MM.1S (cell line): ENCODE results near the gene NRXN3.

Experiments
- DNase-seq: peaks from one replicate; pipeline ENCODE4 v3.0.0-alpha.2; 2015
- H2AFZ ChIP-seq: fragments of 300-600 bp; sonication (generic); 2 replicates; pipeline ENCODE4 v1.6.0; 2016; ENCODE audit warnings: antibody characterized with exemption, low read length
- H3F3A ChIP-seq: fragments of 300-600 bp; sonication (generic); 2 replicates; pipeline ENCODE4 v1.6.1; 2016; ENCODE audit warnings: mild to moderate bottlenecking, antibody characterized with exemption, low read length, moderate library complexity, mixed read lengths; ENCODE audit not compliant: insufficient read depth
- H3K27ac ChIP-seq: fragments of 300-600 bp; sonication (generic); 2 replicates; pipeline ENCODE4 v1.5.1; 2016; ENCODE audit warnings: mild to moderate bottlenecking, low read length
- H3K27me3 ChIP-seq: fragments of 300-600 bp; sonication (generic); replicated peaks from 2 replicates; pipeline ENCODE4 v1.6.0; 2016; ENCODE audit warnings: low read length; ENCODE audit not compliant: insufficient read depth
- H3K36me3 ChIP-seq: fragments of 300-600 bp; sonication (generic); replicated peaks from 2 replicates; pipeline ENCODE4 v1.6.1; 2016; ENCODE audit warnings: mild to moderate bottlenecking, low read length, mixed read lengths; ENCODE audit not compliant: insufficient read depth
- H3K4me1 ChIP-seq: fragments of 300-600 bp; sonication (generic); 2 replicates; pipeline ENCODE4 v1.6.1; 2016; ENCODE audit warnings: low read length, mixed read lengths
- H3K4me2 ChIP-seq: fragments of 300-600 bp; sonication (generic); 2 replicates; pipeline ENCODE4 v1.6.0; 2016; ENCODE audit warnings: low read depth, low read length
- H3K4me3 ChIP-seq: fragments of 300-600 bp; sonication (generic); 2 replicates; pipeline ENCODE4 v1.5.1; 2016; ENCODE audit warnings: low read length, mixed read lengths
- H3K79me2 ChIP-seq: fragments of 300-600 bp; sonication (generic); 2 replicates; pipeline ENCODE4 v1.6.1; 2016; ENCODE audit warnings: mixed run types, low read length, mixed read lengths
- H3K9ac ChIP-seq: fragments of 300-600 bp; sonication (generic); 2 replicates; pipeline ENCODE4 v1.6.1; 2016; ENCODE audit warnings: low read length, mixed read lengths
- H3K9me2 ChIP-seq: fragments of 300-600 bp; sonication (generic); replicated peaks from 2 replicates; pipeline ENCODE4 v1.6.1; 2016; ENCODE audit warnings: mild to moderate bottlenecking, low read length, mixed read lengths; ENCODE audit not compliant: insufficient read depth
- H3K9me3 ChIP-seq: fragments of 300-600 bp; sonication (generic); replicated peaks from 2 replicates; pipeline ENCODE4 v1.6.1; 2016; ENCODE audit warnings: mild to moderate bottlenecking, low read length, mixed read lengths; ENCODE audit not compliant: insufficient read depth
- H4K20me1 ChIP-seq: fragments of 300-600 bp; sonication (generic); 2 replicates; pipeline ENCODE4 v1.6.1; 2016; ENCODE audit warnings: mild to moderate bottlenecking, low read length, moderate library complexity, mixed read lengths; ENCODE audit not compliant: insufficient read depth
- CTCF ChIP-seq: fragments of 300-600 bp; sonication (generic); IDR thresholded peaks from 2 replicates; pipeline ENCODE4 v1.5.1; 2016; ENCODE audit warnings: antibody characterized with exemption, low read length, mixed read lengths
- EZH2 ChIP-seq: fragments of 300-600 bp; sonication (generic); optimal IDR thresholded peaks from 2 replicates; pipeline ENCODE3; 2017; ENCODE audit warnings: low read depth, mild to moderate bottlenecking, antibody characterized with exemption, low read length, mixed read lengths
- EZH2phosphoT487 ChIP-seq: fragments of 300-600 bp; sonication (generic); IDR thresholded peaks from 2 replicates; pipeline ENCODE4 v1.6.1; 2018; ENCODE audit warnings: antibody characterized with exemption, low read length

NRXN3 gene

GRCh38 chr14:79480212-79480611 is 1310.0 kb downstream of the NRXN3 start:
- H4K20me1 ChIP-seq, result no peaks in the 10 kb centered on the region
- TF ChIP-seq EZH2 (no peak), CTCF (no peak), EZH2phosphoT487 (no peak)

GRCh38 chr14:79482825-79483224 is 1312.7 kb downstream of the NRXN3 start:
- Histone ChIP-seq H3K4me1 (no peaks in the 10 kb centered on the region), H3K4me3 (no peak overlapping the region), H3K27ac (no peak overlapping the region), H3K36me3 (no peaks in the 10 kb centered on the region), H4K20me1 (no peaks in the 10 kb centered on the region), H3K9me2 (no peaks in the 10 kb centered on the region), H3K79me2 (no peaks in the 10 kb centered on the region), H2AFZ (no peak overlapping the region), H3K9ac (no peak overlapping the region), H3K9me3 (no peaks in the 10 kb centered on the region), H3F3A (no peaks in the 10 kb centered on the region), H3K4me2 (no peak overlapping the region), H3K27me3 (no peaks in the 10 kb centered on the region)
- DNase-seq, result no peak
- TF ChIP-seq EZH2phosphoT487 (no peak), EZH2 (no peak)

More at GRCh38 chr14:79480212-79480611, 1310.0 kb downstream of the NRXN3 start:
- no peaks in the 10 kb centered on the region for H3F3A ChIP-seq
- H3K9me2 ChIP-seq, result no peaks in the 10 kb centered on the region
- no peaks in the 10 kb centered on the region for H3K27me3 ChIP-seq
- H3K9ac ChIP-seq, result no peak overlapping the region
- DNase-seq, result no peak
- no peak overlapping the region for H3K4me2 ChIP-seq
- no peaks in the 10 kb centered on the region for H3K36me3 ChIP-seq
- H3K79me2 ChIP-seq, result no peaks in the 10 kb centered on the region
- H3K9me3 ChIP-seq, result no peaks in the 10 kb centered on the region
- H3K4me1 ChIP-seq, result no peaks in the 10 kb centered on the region
- H2AFZ ChIP-seq, result no peak overlapping the region
- no peak overlapping the region for H3K27ac ChIP-seq
- no peak overlapping the region for H3K4me3 ChIP-seq

- H3K27me3 ChIP-seq, result no peaks in the 10 kb centered on the region
- DNase-seq, result no peak
- no peak overlapping the region for H3K4me2 ChIP-seq
- H3K9me2 ChIP-seq, result no peaks in the 10 kb centered on the region
- no peak overlapping the region for H3K4me3 ChIP-seq
- H3K27ac ChIP-seq, result no peak overlapping the region
- H4K20me1 ChIP-seq, result no peaks in the 10 kb centered on the region
- no peaks in the 10 kb centered on the region for H3K4me1 ChIP-seq
- no peaks in the 10 kb centered on the region for H3K36me3 ChIP-seq
- no peaks in the 10 kb centered on the region for H3K9me3 ChIP-seq
- no peak overlapping the region for H2AFZ ChIP-seq
- no peaks in the 10 kb centered on the region for H3K79me2 ChIP-seq
- TF ChIP-seq CTCF (no peak), EZH2 (no peak), EZH2phosphoT487 (no peak)
- no peaks in the 10 kb centered on the region for H3F3A ChIP-seq
- no peak overlapping the region for H3K9ac ChIP-seq
Observed at GRCh38 chr14:79483477-79484388, 1313.6 kb downstream of the NRXN3 start.

GRCh38 chr14:79487632-79488031 is 1317.5 kb downstream of the NRXN3 start:
- H3K79me2 ChIP-seq, result no peaks in the 10 kb centered on the region
- H3K36me3 ChIP-seq, result no peaks in the 10 kb centered on the region
- no peak overlapping the region for H3K4me3 ChIP-seq
- no peak overlapping the region for H2AFZ ChIP-seq
- H3K9me3 ChIP-seq, result no peaks in the 10 kb centered on the region
- no peak for DNase-seq
- no peaks in the 10 kb centered on the region for H3K4me1 ChIP-seq
- H3K27me3 ChIP-seq, result no peaks in the 10 kb centered on the region
- no peaks in the 10 kb centered on the region for H4K20me1 ChIP-seq
- H3K27ac ChIP-seq, result no peak overlapping the region
- no peak overlapping the region for H3K4me2 ChIP-seq
- H3K9me2 ChIP-seq, result no peaks in the 10 kb centered on the region
- no peaks in the 10 kb centered on the region for H3F3A ChIP-seq
- H3K9ac ChIP-seq, result no peak overlapping the region
- TF ChIP-seq EZH2, result no peak
- TF ChIP-seq CTCF, result no peak
- no peak for TF ChIP-seq EZH2phosphoT487
